K562 (cell line): ENCODE data around the gene GATC. TPM values are rescaled to one million over a fixed set of nuclear protein-coding genes. Genes with fewer than 3 reads are reported as not detected.

Experiments
- HDGF ChIP-seq: fragments of 450-650 bp; IDR thresholded peaks from 2 replicates; pipeline ENCODE4 v1.6.1; 2016
- HOXB6 ChIP-seq: fragments of 250-450 bp; sonication (Bioruptor Pico); IDR thresholded peaks from 2 replicates; pipeline ENCODE4 v1.5.1; 2022; ENCODE audit warnings: mild to moderate bottlenecking, borderline replicate concordance
- L3MBTL2 ChIP-seq: fragments of 450-650 bp; IDR thresholded peaks from 2 replicates; pipeline ENCODE4 v1.6.1; 2016; ENCODE audit warnings: mild to moderate bottlenecking, moderate library complexity
- LEF1 ChIP-seq: fragments of 450-650 bp; IDR thresholded peaks from 2 replicates; pipeline ENCODE4 v1.6.1; 2016; ENCODE audit warnings: mild to moderate bottlenecking
- NFYB ChIP-seq: IDR thresholded peaks from 2 replicates; pipeline ENCODE4 v1.6.1; 2011; ENCODE audit warnings: mild to moderate bottlenecking, moderate library complexity; ENCODE audit not compliant: insufficient read length; ENCODE audit errors: extremely low read depth
- PHF20 ChIP-seq: fragments of 450-650 bp; IDR thresholded peaks from 2 replicates; pipeline ENCODE4 v1.6.1; 2018; ENCODE audit not compliant: partially characterized antibody
- POLR2H ChIP-seq: IDR thresholded peaks from 2 replicates; pipeline ENCODE4 v1.6.1; 2016; ENCODE audit warnings: missing genetic modification characterization, low read depth, mild to moderate bottlenecking, control low read depth, missing compliant biosample characterization, moderate library complexity
- TRIM28 ChIP-seq: fragments of 450-650 bp; IDR thresholded peaks from 2 replicates; pipeline ENCODE4 v1.6.1; 2017
- ZBTB8A ChIP-seq: fragments of 450-650 bp; IDR thresholded peaks from 2 replicates; pipeline ENCODE4 v1.6.1; 2018; ENCODE audit warnings: mild to moderate bottlenecking, moderate library complexity; ENCODE audit not compliant: partially characterized antibody
- ZFP30 ChIP-seq: fragments of 250-450 bp; sonication (Bioruptor Pico); IDR thresholded peaks from 2 replicates; pipeline ENCODE4 v1.8.0; 2022; ENCODE audit warnings: moderate library complexity, mild to moderate bottlenecking, inconsistent platforms, borderline replicate concordance
- ZNF282 ChIP-seq: sonication (generic); formaldehyde crosslinking; IDR thresholded peaks from 2 replicates; pipeline ENCODE4 v1.8.1; 2023; ENCODE audit warnings: missing genetic modification reagents
- ZNF316 ChIP-seq: fragments of 450-650 bp; IDR thresholded peaks from 2 replicates; pipeline ENCODE4 v1.6.1; 2016
- ZNF384 ChIP-seq: IDR thresholded peaks from 2 replicates; pipeline ENCODE4 v1.6.1; 2012; ENCODE audit warnings: low read depth, low read length, improper control_type of control experiment
- polyA plus RNA-seq, 8 experiments: library from polyadenylated mRNA; depleted of rRNA in 4 of 8; stranded (reverse) in 5 of 8; unstranded in 3 of 8; fragments of >200 nt; fragmentation: Nextera tagmentation in 2 of 8; fragmentation: Illumina TruSeq in 1 of 8; extraction: Ambion mirVana in 2 of 8; extraction: Trizol in 1 of 8; gene quantifications; 2 replicates each; pipeline versions ENCODE4 v1.2.1 to v1.2.3, GENCODE V29; 2011 to 2014; ENCODE audit warnings: inconsistent platforms in 1 of 8, missing spikeins in 1 of 8
- total RNA-seq, 7 experiments: library from RNA; depleted of rRNA in 6 of 7; stranded (reverse); fragments of >200 nt in 6 of 7; fragmentation: Illumina TruSeq in 2 of 7; extraction: Trizol in 2 of 7; gene quantifications; 2 replicates each; pipeline versions ENCODE4 v1.2.1 to v1.2.3, GENCODE V29; 2011 to 2021; ENCODE audit warnings: low replicate concordance in 1 of 7
- TF ChIP-seq, protein P1 (sequence below), 3 experiments: fragments of 200-800 bp in 1 of 3; sonication (Bioruptor generic) in 1 of 3; sonication (generic) in 1 of 3; formaldehyde crosslinking in 1 of 3; IDR thresholded peaks; 2 replicates each; pipeline versions ENCODE4 v1.6.1 to v1.8.0; 2016 to 2022; ENCODE audit warnings: mild to moderate bottlenecking in 2 of 3, missing compliant biosample characterization in 2 of 3, missing genetic modification characterization in 2 of 3, missing genetic modification reagents in 1 of 3
- TF ChIP-seq, protein P2 (sequence below): sonication (generic); formaldehyde crosslinking; IDR thresholded peaks from 2 replicates; pipeline ENCODE4 v1.8.1; 2023; ENCODE audit warnings: mild to moderate bottlenecking, missing genetic modification reagents
- TF ChIP-seq, protein P3 (sequence below): sonication (generic); formaldehyde crosslinking; IDR thresholded peaks from 2 replicates; pipeline ENCODE4 v1.8.0; 2022; ENCODE audit warnings: mild to moderate bottlenecking, missing genetic modification reagents
- TF ChIP-seq, protein P4 (sequence below): sonication (generic); formaldehyde crosslinking; IDR thresholded peaks from 2 replicates; pipeline ENCODE4 v1.8.1; 2022; ENCODE audit warnings: missing genetic modification reagents

Gene GATC
- total and polyA plus RNA-seq, 9 of the 15 experiments (the other 6 are each of a cell fraction or from before 2014, with no cell fraction given), result 5.8 to 52.6 (median 28.2) TPM

DNA sequence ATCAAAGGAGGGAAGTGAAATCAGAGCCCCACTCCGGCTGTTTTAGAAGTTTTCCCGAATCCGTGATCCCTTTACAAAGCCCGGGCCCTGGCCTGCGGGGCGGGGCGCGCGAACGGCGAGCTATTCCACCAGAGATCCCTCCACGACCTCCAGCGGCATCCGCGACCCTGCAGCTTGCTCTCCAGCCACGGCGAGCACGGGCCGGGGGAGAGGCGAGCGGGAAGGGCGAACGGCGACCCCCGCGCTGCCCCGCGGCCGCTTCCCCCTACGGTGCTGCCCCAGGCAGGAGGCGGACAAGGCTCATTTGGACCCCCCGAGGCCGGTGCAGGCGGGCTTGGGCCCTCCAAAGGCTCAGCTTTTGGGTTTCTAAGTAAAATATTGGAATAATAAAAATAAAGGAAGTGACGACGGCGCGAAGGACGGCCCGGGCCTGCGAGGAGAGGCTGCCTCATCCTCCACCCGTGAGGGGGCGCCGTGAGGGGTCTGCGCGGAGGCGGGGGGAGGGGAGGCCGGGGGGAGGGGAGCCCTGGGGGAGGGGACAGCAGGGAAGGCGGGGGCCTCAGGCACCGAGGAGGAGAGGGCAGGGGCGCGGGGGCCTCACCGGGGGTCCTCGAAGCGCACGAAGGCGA, 22.7 kb downstream of the GATC start (continued):
- TF ChIP-seq, protein P1, sequence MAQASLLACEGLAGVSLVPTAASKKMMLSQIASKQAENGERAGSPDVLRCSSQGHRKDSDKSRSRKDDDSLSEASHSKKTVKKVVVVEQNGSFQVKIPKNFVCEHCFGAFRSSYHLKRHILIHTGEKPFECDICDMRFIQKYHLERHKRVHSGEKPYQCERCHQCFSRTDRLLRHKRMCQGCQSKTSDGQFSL (CRISPR knock-in tag; IDR thresholded peaks at IDR 0.05), result no peak
- TF ChIP-seq, protein P1 (tag; IDR thresholded peaks at IDR 0.05), result peak in 1 of 2 experiments; percentile 52; a peak in 1 of 4 replicates
- TF ChIP-seq, protein P2, sequence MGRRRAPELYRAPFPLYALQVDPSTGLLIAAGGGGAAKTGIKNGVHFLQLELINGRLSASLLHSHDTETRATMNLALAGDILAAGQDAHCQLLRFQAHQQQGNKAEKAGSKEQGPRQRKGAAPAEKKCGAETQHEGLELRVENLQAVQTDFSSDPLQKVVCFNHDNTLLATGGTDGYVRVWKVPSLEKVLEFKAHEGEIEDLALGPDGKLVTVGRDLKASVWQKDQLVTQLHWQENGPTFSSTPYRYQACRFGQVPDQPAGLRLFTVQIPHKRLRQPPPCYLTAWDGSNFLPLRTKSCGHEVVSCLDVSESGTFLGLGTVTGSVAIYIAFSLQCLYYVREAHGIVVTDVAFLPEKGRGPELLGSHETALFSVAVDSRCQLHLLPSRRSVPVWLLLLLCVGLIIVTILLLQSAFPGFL (CRISPR knock-in tag), result no peak
- TF ChIP-seq L3MBTL2 (no peak), ZNF384 (no peak), ZNF282 (CRISPR knock-in tag) (no peak), ZFP30 (CRISPR knock-in tag) (no peak), HOXB6 (no peak), ZBTB8A (no peak), POLR2H (no peak), LEF1 (no peak), TRIM28 (no peak), ZNF316 (no peak), PHF20 (no peak), HDGF (no peak), NFYB (no peak)
- TF ChIP-seq, protein P3, sequence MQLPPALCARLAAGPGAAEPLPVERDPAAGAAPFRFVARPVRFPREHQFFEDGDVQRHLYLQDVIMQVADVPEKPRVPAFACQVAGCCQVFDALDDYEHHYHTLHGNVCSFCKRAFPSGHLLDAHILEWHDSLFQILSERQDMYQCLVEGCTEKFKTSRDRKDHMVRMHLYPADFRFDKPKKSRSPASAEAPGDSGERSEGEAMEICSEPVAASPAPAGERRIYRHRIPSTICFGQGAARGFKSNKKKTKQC, result no peak
- TF ChIP-seq, protein P4, sequence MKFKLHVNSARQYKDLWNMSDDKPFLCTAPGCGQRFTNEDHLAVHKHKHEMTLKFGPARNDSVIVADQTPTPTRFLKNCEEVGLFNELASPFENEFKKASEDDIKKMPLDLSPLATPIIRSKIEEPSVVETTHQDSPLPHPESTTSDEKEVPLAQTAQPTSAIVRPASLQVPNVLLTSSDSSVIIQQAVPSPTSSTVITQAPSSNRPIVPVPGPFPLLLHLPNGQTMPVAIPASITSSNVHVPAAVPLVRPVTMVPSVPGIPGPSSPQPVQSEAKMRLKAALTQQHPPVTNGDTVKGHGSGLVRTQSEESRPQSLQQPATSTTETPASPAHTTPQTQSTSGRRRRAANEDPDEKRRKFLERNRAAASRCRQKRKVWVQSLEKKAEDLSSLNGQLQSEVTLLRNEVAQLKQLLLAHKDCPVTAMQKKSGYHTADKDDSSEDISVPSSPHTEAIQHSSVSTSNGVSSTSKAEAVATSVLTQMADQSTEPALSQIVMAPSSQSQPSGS (CRISPR knock-in tag), result no peak
